ENCODE data around the gene SEZ6.

SEZ6 gene

DNA sequence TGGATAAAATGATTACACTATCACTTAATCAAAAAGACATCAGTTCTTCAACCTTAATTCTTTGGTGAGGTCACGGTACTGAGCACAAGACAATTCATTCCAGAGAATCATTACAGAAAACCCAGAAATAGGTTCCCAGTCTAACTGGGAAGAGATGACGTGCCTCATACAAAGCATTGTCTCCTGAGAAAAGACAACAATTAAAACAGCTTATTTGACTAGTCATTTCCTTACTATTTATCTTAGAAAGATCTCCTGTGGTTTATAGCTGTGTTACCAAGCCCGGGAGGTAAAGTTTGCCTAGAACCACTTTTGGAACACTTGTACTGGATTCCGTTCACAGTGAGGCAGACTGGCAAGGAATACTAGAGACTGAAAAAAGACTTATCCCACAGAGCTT, 59.6 kb downstream of the SEZ6 start:
- Histone ChIP-seq H2AFZ (ENCODE audit: low read length) (no peak overlapping the region), H3K27me3 (ENCODE audit: control insufficient read depth in 3 of 3, insufficient read depth in 3 of 3, low read depth in 1 of 3, low read length in 3 of 3) (no peaks in the 10 kb centered on the region), H3K4me3 (ENCODE audit: low read length in 2 of 2) (no peak overlapping the region), H4K8ac (ENCODE audit: low read depth, low read length) (no peak overlapping the region), H2BK120ac (ENCODE audit: low read depth, low read length) (no peak overlapping the region), H3K18ac (ENCODE audit: low read length) (no peak overlapping the region), H3K36me3 (replicated peaks in 1 of 2; ENCODE audit: control insufficient read depth in 2 of 2, insufficient read depth in 2 of 2, low read length in 2 of 2) (peaks cover 0 to 65% of the 10 kb centered on the region in 2 donors), H2BK15ac (ENCODE audit: low read length) (no peak overlapping the region), H3K9me3 (replicated peaks in 1 of 2; ENCODE audit: control insufficient read depth in 2 of 2, insufficient read depth in 1 of 2, low read depth in 1 of 2, low read length in 2 of 2) (peaks cover 0 to 4% of the 10 kb centered on the region in 2 donors), H2BK12ac (ENCODE audit: low read length) (no peak overlapping the region), H3K4ac (ENCODE audit: low read length) (no peak overlapping the region), H2AK5ac (ENCODE audit: low read depth, low read length) (no peak overlapping the region), H3K27ac (replicated peaks; ENCODE audit: low read length) (no peak overlapping the region), H3K14ac (ENCODE audit: low read length) (no peak overlapping the region), H2BK5ac (ENCODE audit: low read length) (no peak overlapping the region), H3K9ac (ENCODE audit: low read depth, low read length, poor library complexity) (no peak overlapping the region), H3K23ac (ENCODE audit: low read depth, low read length, poor library complexity) (no peak overlapping the region), H3K79me1 (ENCODE audit: low read depth, low read length) (peaks cover 6% of the 10 kb centered on the region), H4K91ac (ENCODE audit: low read depth, low read length, poor library complexity) (no peak overlapping the region), H3K4me2 (ENCODE audit: insufficient read depth, low read length, poor library complexity, severe bottlenecking) (no peak overlapping the region), H3K4me1 (ENCODE audit: control insufficient read depth in 2 of 2, insufficient read depth in 1 of 2, low read depth in 1 of 2, low read length in 2 of 2) (peaks cover 0 to 10% of the 10 kb centered on the region in 2 donors)
- no peak for DNase-seq (ENCODE audit: low spot score)
- no CpG with 5 or more reads among the region's 4 CpGs for WGBS, 2 donors (ENCODE audit: extremely low coverage in 2 of 2, insufficient read length in 2 of 2, insufficient replicate concordance in 1 of 2)

DNA sequence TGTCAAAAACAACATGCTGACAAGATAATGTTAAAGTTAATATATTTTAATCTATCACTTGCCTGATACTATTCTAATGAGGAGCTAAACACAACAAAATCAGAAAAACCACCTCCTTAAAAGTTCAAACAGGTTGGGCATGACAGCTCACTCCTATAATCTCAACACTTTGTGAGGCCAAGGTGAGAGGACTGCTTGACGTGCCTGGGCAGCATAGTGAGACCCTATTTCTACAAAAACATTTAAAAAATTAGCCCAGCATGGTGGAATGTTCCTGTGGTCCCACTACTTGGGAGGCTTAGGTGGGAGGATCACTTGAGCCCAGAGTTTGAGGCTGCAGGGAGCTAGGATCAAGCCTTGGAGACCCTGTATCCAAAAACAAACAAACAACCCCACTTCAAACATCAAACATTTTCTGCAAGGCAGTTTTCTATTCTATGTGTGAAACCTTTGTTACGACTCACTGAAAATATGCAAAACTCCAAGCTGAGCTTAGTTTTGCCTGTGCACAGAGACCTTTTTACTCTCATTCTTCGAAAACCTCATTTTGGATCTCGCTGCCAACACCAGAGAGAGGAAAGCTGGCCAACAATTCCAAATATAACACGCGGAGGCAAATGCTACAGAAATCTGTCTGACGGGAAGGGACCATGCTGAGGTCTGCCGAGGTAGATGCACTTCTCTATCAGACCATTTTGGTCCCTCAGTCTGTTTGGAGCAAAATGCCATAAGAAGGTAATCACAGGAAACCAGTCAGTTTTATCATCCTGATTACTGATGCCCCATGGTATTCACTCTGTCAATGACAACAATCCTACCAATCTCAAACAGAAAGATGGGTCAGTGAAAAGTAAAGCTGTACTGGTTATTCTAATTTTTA, 60.7 kb downstream of the SEZ6 start:
- H2BK5ac ChIP-seq (ENCODE audit: low read length), result no peak overlapping the region
- no peak overlapping the region for H2AFZ ChIP-seq (ENCODE audit: low read length)
- H3K4me3 ChIP-seq (ENCODE audit: low read length in 2 of 2), result no peak overlapping the region
- no peak overlapping the region for H2BK15ac ChIP-seq (ENCODE audit: low read length)
- H3K27ac ChIP-seq (replicated peaks; ENCODE audit: low read length), result no peak overlapping the region
- H3K9me3 ChIP-seq (replicated peaks in 1 of 2; ENCODE audit: control insufficient read depth in 2 of 2, insufficient read depth in 1 of 2, low read depth in 1 of 2, low read length in 2 of 2), result peaks cover 0 to 4% of the 10 kb centered on the region in 2 donors
- no peak overlapping the region for H4K91ac ChIP-seq (ENCODE audit: low read depth, low read length, poor library complexity)
- peaks cover 6% of the 10 kb centered on the region for H3K79me1 ChIP-seq (ENCODE audit: low read depth, low read length)
- no peak for DNase-seq (ENCODE audit: low spot score)
- no CpG with 5 or more reads among the region's 8 CpGs for WGBS, 2 donors (ENCODE audit: extremely low coverage in 2 of 2, insufficient read length in 2 of 2, insufficient replicate concordance in 1 of 2)
- no peak overlapping the region for H2BK120ac ChIP-seq (ENCODE audit: low read depth, low read length)
- no peak overlapping the region for H3K18ac ChIP-seq (ENCODE audit: low read length)
- H3K14ac ChIP-seq (ENCODE audit: low read length), result no peak overlapping the region
- H2BK12ac ChIP-seq (ENCODE audit: low read length), result no peak overlapping the region
- no peak overlapping the region for H3K23ac ChIP-seq (ENCODE audit: low read depth, low read length, poor library complexity)
- peaks cover 0 to 65% of the 10 kb centered on the region in 2 donors for H3K36me3 ChIP-seq (replicated peaks in 1 of 2; ENCODE audit: control insufficient read depth in 2 of 2, insufficient read depth in 2 of 2, low read length in 2 of 2)
- H3K9ac ChIP-seq (ENCODE audit: low read depth, low read length, poor library complexity), result no peak overlapping the region
- no peaks in the 10 kb centered on the region for H3K27me3 ChIP-seq (ENCODE audit: control insufficient read depth in 3 of 3, insufficient read depth in 3 of 3, low read depth in 1 of 3, low read length in 3 of 3)
- H3K4me1 ChIP-seq (ENCODE audit: control insufficient read depth in 2 of 2, insufficient read depth in 1 of 2, low read depth in 1 of 2, low read length in 2 of 2), result peaks cover 6 to 20% of the 10 kb centered on the region in 2 donors
- H2AK5ac ChIP-seq (ENCODE audit: low read depth, low read length), result no peak overlapping the region
- no peak overlapping the region for H3K4ac ChIP-seq (ENCODE audit: low read length)
- no peak overlapping the region for H3K4me2 ChIP-seq (ENCODE audit: insufficient read depth, low read length, poor library complexity, severe bottlenecking)
- no peak overlapping the region for H4K8ac ChIP-seq (ENCODE audit: low read depth, low read length)

DNA sequence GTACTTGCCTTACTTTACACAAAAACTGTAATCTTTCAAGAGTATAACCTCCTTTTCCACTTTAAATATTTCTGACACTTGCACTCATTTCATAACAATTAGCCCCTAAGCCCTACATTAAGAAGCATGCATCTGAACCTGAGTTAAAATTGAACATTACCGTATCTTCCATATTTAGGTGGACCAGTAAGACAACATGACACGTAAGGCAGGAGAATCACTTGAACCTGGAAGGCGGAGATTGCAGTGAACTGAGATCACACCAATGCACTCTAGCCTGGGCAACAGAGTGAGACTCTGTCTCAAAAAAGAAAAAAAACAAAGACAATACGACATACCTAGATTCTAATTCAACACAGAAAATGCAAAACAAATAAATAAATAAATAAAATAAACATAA, 61.5 kb downstream of the SEZ6 start:
- WGBS, 2 donors (ENCODE audit: extremely low coverage in 2 of 2, insufficient read length in 2 of 2, insufficient replicate concordance in 1 of 2), result no CpG with 5 or more reads among the region's 4 CpGs
- H2AK5ac ChIP-seq (ENCODE audit: low read depth, low read length), result no peak overlapping the region
- no peak overlapping the region for H2BK12ac ChIP-seq (ENCODE audit: low read length)
- no peak overlapping the region for H3K23ac ChIP-seq (ENCODE audit: low read depth, low read length, poor library complexity)
- no peak overlapping the region for H2BK5ac ChIP-seq (ENCODE audit: low read length)
- no peak overlapping the region for H3K18ac ChIP-seq (ENCODE audit: low read length)
- peaks cover 0 to 4% of the 10 kb centered on the region in 2 donors for H3K9me3 ChIP-seq (replicated peaks in 1 of 2; ENCODE audit: control insufficient read depth in 2 of 2, insufficient read depth in 1 of 2, low read depth in 1 of 2, low read length in 2 of 2)
- H3K4me2 ChIP-seq (ENCODE audit: insufficient read depth, low read length, poor library complexity, severe bottlenecking), result no peak overlapping the region
- no peak overlapping the region for H2AFZ ChIP-seq (ENCODE audit: low read length)
- H3K79me1 ChIP-seq (ENCODE audit: low read depth, low read length), result peaks cover 2% of the 10 kb centered on the region
- DNase-seq (ENCODE audit: low spot score), result no peak
- no peak overlapping the region for H2BK15ac ChIP-seq (ENCODE audit: low read length)
- peaks cover 0 to 69% of the 10 kb centered on the region in 2 donors for H3K36me3 ChIP-seq (replicated peaks in 1 of 2; ENCODE audit: control insufficient read depth in 2 of 2, insufficient read depth in 2 of 2, low read length in 2 of 2)
- no peak overlapping the region for H3K4ac ChIP-seq (ENCODE audit: low read length)
- H3K4me1 ChIP-seq (ENCODE audit: control insufficient read depth in 2 of 2, insufficient read depth in 1 of 2, low read depth in 1 of 2, low read length in 2 of 2), result peaks cover 11 to 28% of the 10 kb centered on the region in 2 donors
- no peak overlapping the region for H3K9ac ChIP-seq (ENCODE audit: low read depth, low read length, poor library complexity)
- no peak overlapping the region for H3K4me3 ChIP-seq (ENCODE audit: low read length in 2 of 2)
- no peak overlapping the region for H3K27ac ChIP-seq (replicated peaks; ENCODE audit: low read length)
- no peak overlapping the region for H3K14ac ChIP-seq (ENCODE audit: low read length)
- no peaks in the 10 kb centered on the region for H3K27me3 ChIP-seq (ENCODE audit: control insufficient read depth in 3 of 3, insufficient read depth in 3 of 3, low read depth in 1 of 3, low read length in 3 of 3)
- no peak overlapping the region for H4K8ac ChIP-seq (ENCODE audit: low read depth, low read length)
- no peak overlapping the region for H2BK120ac ChIP-seq (ENCODE audit: low read depth, low read length)
- no peak overlapping the region for H4K91ac ChIP-seq (ENCODE audit: low read depth, low read length, poor library complexity)

DNA sequence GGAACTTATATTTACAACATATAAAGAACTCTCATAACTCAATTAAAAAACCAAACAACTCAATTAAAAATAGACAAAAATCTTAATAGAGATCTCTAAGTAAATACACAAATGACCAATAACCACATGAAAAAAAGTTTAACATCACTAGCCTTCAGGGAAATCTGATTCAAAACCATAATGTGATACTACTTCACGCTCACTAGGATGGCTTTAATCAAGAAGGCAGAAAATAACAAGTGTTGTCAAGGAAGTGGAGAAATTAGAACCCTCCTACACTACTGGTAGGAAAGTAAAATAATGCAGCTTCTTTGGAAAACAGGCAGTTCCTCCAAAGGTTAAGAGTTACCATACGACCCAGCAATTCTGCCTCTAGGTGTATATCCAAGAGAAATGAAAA, 62.9 kb downstream of the SEZ6 start:
- peaks cover 0 to 72% of the 10 kb centered on the region in 2 donors for H3K36me3 ChIP-seq (replicated peaks in 1 of 2; ENCODE audit: control insufficient read depth in 2 of 2, insufficient read depth in 2 of 2, low read length in 2 of 2)

More for the DNA sequence above, 62.9 kb downstream of the SEZ6 start:
- H3K9ac ChIP-seq (ENCODE audit: low read depth, low read length, poor library complexity), result no peak overlapping the region
- H3K4me3 ChIP-seq (ENCODE audit: low read length in 2 of 2), result no peak overlapping the region
- H4K91ac ChIP-seq (ENCODE audit: low read depth, low read length, poor library complexity), result no peak overlapping the region
- no peak overlapping the region for H2BK5ac ChIP-seq (ENCODE audit: low read length)
- no peak overlapping the region for H4K8ac ChIP-seq (ENCODE audit: low read depth, low read length)
- no CpG with 5 or more reads among the region's 2 CpGs for WGBS, 2 donors (ENCODE audit: extremely low coverage in 2 of 2, insufficient read length in 2 of 2, insufficient replicate concordance in 1 of 2)
- no peak overlapping the region for H2AK5ac ChIP-seq (ENCODE audit: low read depth, low read length)
- H2BK15ac ChIP-seq (ENCODE audit: low read length), result no peak overlapping the region
- no peak overlapping the region for H3K4me2 ChIP-seq (ENCODE audit: insufficient read depth, low read length, poor library complexity, severe bottlenecking)
- H3K27ac ChIP-seq (replicated peaks; ENCODE audit: low read length), result no peak overlapping the region
- no peak overlapping the region for H3K18ac ChIP-seq (ENCODE audit: low read length)
- H3K79me1 ChIP-seq (ENCODE audit: low read depth, low read length), result peaks cover 2% of the 10 kb centered on the region
- no peak for DNase-seq (ENCODE audit: low spot score)
- H3K4me1 ChIP-seq (ENCODE audit: control insufficient read depth in 2 of 2, insufficient read depth in 1 of 2, low read depth in 1 of 2, low read length in 2 of 2), result peaks cover 11 to 30% of the 10 kb centered on the region in 2 donors
- H3K9me3 ChIP-seq (replicated peaks in 1 of 2; ENCODE audit: control insufficient read depth in 2 of 2, insufficient read depth in 1 of 2, low read depth in 1 of 2, low read length in 2 of 2), result peaks cover 0 to 4% of the 10 kb centered on the region in 2 donors
- no peak overlapping the region for H2BK12ac ChIP-seq (ENCODE audit: low read length)
- H2BK120ac ChIP-seq (ENCODE audit: low read depth, low read length), result no peak overlapping the region
- H3K27me3 ChIP-seq (ENCODE audit: control insufficient read depth in 3 of 3, insufficient read depth in 3 of 3, low read depth in 1 of 3, low read length in 3 of 3), result no peaks in the 10 kb centered on the region
- H2AFZ ChIP-seq (ENCODE audit: low read length), result no peak overlapping the region
- H3K4ac ChIP-seq (ENCODE audit: low read length), result no peak overlapping the region
- H3K14ac ChIP-seq (ENCODE audit: low read length), result no peak overlapping the region
- no peak overlapping the region for H3K23ac ChIP-seq (ENCODE audit: low read depth, low read length, poor library complexity)

Data from neuronal stem cell (in vitro differentiated cells).